Vagina (tissue), 2 donors: ENCODE data around the gene MB21D2. TPM values are rescaled to one million over a fixed set of nuclear protein-coding genes. Genes with fewer than 3 reads are reported as not detected.

Experiments used
- DNase-seq, 2 donors: peaks; one replicate each; pipeline ENCODE4 v3.0.0-alpha.2; 2017; ENCODE audit errors: extremely low spot score in 2 of 2
- H3K27ac ChIP-seq: fragments of 200-600 bp; sonication (generic); one replicate; pipeline ENCODE4 v1.5.1; 2019
- H3K27me3 ChIP-seq: fragments of 200-600 bp; sonication (generic); one replicate; pipeline ENCODE4 v1.5.1; 2019
- H3K36me3 ChIP-seq, 2 donors: fragments of 200-600 bp; sonication (generic); one replicate each; pipeline ENCODE4 v1.5.1; 2017 to 2019
- H3K4me1 ChIP-seq: fragments of 200-600 bp; sonication (generic); one replicate; pipeline ENCODE4 v1.5.1; 2019
- H3K4me3 ChIP-seq, 2 donors: fragments of 200-600 bp; sonication (generic); 1 replicate in 1 of 2; 2 replicates in 1 of 2; pipeline ENCODE4 v1.5.1; 2016 to 2019
- H3K9me3 ChIP-seq: fragments of 200-600 bp; sonication (generic); one replicate; pipeline ENCODE4 v1.5.1; 2019
- CTCF ChIP-seq, 3 experiments: fragments of 450-650 bp in 2 of 3; fragments of 200-600 bp in 1 of 3; sonication (generic) in 1 of 3; IDR thresholded peaks; one replicate each; pipeline ENCODE4 v1.5.1; 2017 to 2019; ENCODE audit warnings: antibody characterized with exemption in 3 of 3, mild to moderate bottlenecking in 2 of 3, moderate library complexity in 2 of 3
- POLR2A ChIP-seq, 2 donors: fragments of 450-650 bp; IDR thresholded peaks; one replicate each; pipeline ENCODE4 v1.6.1; 2017; ENCODE audit warnings: antibody characterized with exemption in 2 of 2, mild to moderate bottlenecking in 2 of 2, moderate library complexity in 2 of 2
- POLR2AphosphoS5 ChIP-seq, 2 donors: sonication (generic); formaldehyde crosslinking; IDR thresholded peaks; one replicate each; pipeline ENCODE4 v1.9.0; 2017; ENCODE audit warnings: antibody characterized with exemption in 2 of 2, mild to moderate bottlenecking in 2 of 2, low read depth in 1 of 2; ENCODE audit not compliant: insufficient read depth in 1 of 2
- intact Hi-C: fragments of 100-400 bp; cut with DNase I; formaldehyde crosslinking; loops from one replicate; pipeline ENCODE4 v1.15.1; 2023
- total RNA-seq: library from RNA; depleted of rRNA; stranded (reverse); fragments of >200 nt; gene quantifications from one replicate; pipeline ENCODE4 v1.2.3, GENCODE V29; 2016

The MB21D2 gene
- total RNA-seq, 1 donor from 2014 or later: 5.6 TPM

- TF ChIP-seq POLR2AphosphoS5 (IDR thresholded peaks at IDR 0.05; ENCODE audit: insufficient read depth in 1 of 2, low read depth in 1 of 2) (peak in 1 of 2 donors; percentile 52), POLR2A (IDR thresholded peaks at IDR 0.05) (peak in 1 of 2 donors; percentile 2), CTCF (IDR thresholded peaks at IDR 0.05) (no peak)
- H3K36me3 ChIP-seq: no peaks in the 10 kb centered on the region
- H3K27me3 ChIP-seq: no peaks in the 10 kb centered on the region
- DNase-seq: peak in 1 of 2 donors; percentile 90
- no peaks in the 10 kb centered on the region for H3K4me1 ChIP-seq
- no peak overlapping the region for H3K27ac ChIP-seq
- intact Hi-C loops: no loop called here
- H3K4me3 ChIP-seq: no peak overlapping the region
- H3K9me3 ChIP-seq: no peaks in the 10 kb centered on the region
Observed at GRCh38 chr3:192957441-192958021, 39.9 kb upstream of the MB21D2 start.

GRCh38 chr3:192953926-192954325, 36.3 kb upstream of the MB21D2 start:
- intact Hi-C loops: no loop called here
- H3K4me3 ChIP-seq: no peak overlapping the region

GRCh38 chr3:192947421-192947820, 29.8 kb upstream of the MB21D2 start:
- H3K27ac ChIP-seq: no peak overlapping the region
- H3K27me3 ChIP-seq: no peaks in the 10 kb centered on the region
- no peak for DNase-seq
- no peak for TF ChIP-seq POLR2AphosphoS5 (IDR thresholded peaks at IDR 0.05; ENCODE audit: insufficient read depth in 1 of 2, low read depth in 1 of 2)
- no peak for TF ChIP-seq POLR2A (IDR thresholded peaks at IDR 0.05)
- no peak for TF ChIP-seq CTCF (IDR thresholded peaks at IDR 0.05)
- no peaks in the 10 kb centered on the region for H3K4me1 ChIP-seq
- intact Hi-C loops: no loop called here
- no peaks in the 10 kb centered on the region for H3K36me3 ChIP-seq
- H3K4me3 ChIP-seq: no peak overlapping the region
- H3K9me3 ChIP-seq: no peaks in the 10 kb centered on the region

More at GRCh38 chr3:192953926-192954325, 36.3 kb upstream of the MB21D2 start:
- TF ChIP-seq CTCF (IDR thresholded peaks at IDR 0.05): no peak
- no peak for TF ChIP-seq POLR2A (IDR thresholded peaks at IDR 0.05)
- no peak for TF ChIP-seq POLR2AphosphoS5 (IDR thresholded peaks at IDR 0.05; ENCODE audit: insufficient read depth in 1 of 2, low read depth in 1 of 2)
- no peaks in the 10 kb centered on the region for H3K36me3 ChIP-seq
- H3K27me3 ChIP-seq: no peaks in the 10 kb centered on the region
- no peak overlapping the region for H3K27ac ChIP-seq
- H3K4me1 ChIP-seq: no peaks in the 10 kb centered on the region
- DNase-seq: no peak
- H3K9me3 ChIP-seq: no peaks in the 10 kb centered on the region

- TF ChIP-seq CTCF (IDR thresholded peaks at IDR 0.05): no peak
- no peak for TF ChIP-seq POLR2A (IDR thresholded peaks at IDR 0.05)
- TF ChIP-seq POLR2AphosphoS5 (IDR thresholded peaks at IDR 0.05; ENCODE audit: insufficient read depth in 1 of 2, low read depth in 1 of 2): no peak
- Histone ChIP-seq H3K27me3 (no peaks in the 10 kb centered on the region), H3K27ac (no peak overlapping the region), H3K9me3 (no peaks in the 10 kb centered on the region), H3K36me3 (no peaks in the 10 kb centered on the region), H3K4me3 (no peak overlapping the region), H3K4me1 (no peaks in the 10 kb centered on the region)
- intact Hi-C loops: no loop called here
- DNase-seq: no peak
Observed at GRCh38 chr3:192943393-192943792, 25.7 kb upstream of the MB21D2 start.

GRCh38 chr3:192942625-192943024, 25.0 kb upstream of the MB21D2 start:
- intact Hi-C loops: no loop called here
- H3K4me1 ChIP-seq: no peaks in the 10 kb centered on the region
- no peaks in the 10 kb centered on the region for H3K36me3 ChIP-seq
- no peak overlapping the region for H3K4me3 ChIP-seq
- no peak for DNase-seq
- no peaks in the 10 kb centered on the region for H3K27me3 ChIP-seq
- no peaks in the 10 kb centered on the region for H3K9me3 ChIP-seq
- TF ChIP-seq POLR2AphosphoS5 (IDR thresholded peaks at IDR 0.05; ENCODE audit: insufficient read depth in 1 of 2, low read depth in 1 of 2): no peak
- TF ChIP-seq POLR2A (IDR thresholded peaks at IDR 0.05): no peak
- no peak for TF ChIP-seq CTCF (IDR thresholded peaks at IDR 0.05)
- H3K27ac ChIP-seq: no peak overlapping the region
